GM23248 (cell line): ENCODE measurements around the gene TMEM187.

Experiments
- EZH2 ChIP-seq: fragments of 200-600 bp; sonication (generic); IDR thresholded peaks from 2 replicates; pipeline ENCODE4 v1.6.1; 2018; ENCODE audit warnings: antibody characterized with exemption, mild to moderate bottlenecking; ENCODE audit not compliant: insufficient read depth, poor library complexity, severe bottlenecking
- EZH2phosphoT487 ChIP-seq: fragments of 200-600 bp; sonication (generic); IDR thresholded peaks from 2 replicates; pipeline ENCODE4 v1.6.1; 2018; ENCODE audit warnings: antibody characterized with exemption, moderate library complexity, mild to moderate bottlenecking, low read depth; ENCODE audit not compliant: insufficient read depth

DNA sequence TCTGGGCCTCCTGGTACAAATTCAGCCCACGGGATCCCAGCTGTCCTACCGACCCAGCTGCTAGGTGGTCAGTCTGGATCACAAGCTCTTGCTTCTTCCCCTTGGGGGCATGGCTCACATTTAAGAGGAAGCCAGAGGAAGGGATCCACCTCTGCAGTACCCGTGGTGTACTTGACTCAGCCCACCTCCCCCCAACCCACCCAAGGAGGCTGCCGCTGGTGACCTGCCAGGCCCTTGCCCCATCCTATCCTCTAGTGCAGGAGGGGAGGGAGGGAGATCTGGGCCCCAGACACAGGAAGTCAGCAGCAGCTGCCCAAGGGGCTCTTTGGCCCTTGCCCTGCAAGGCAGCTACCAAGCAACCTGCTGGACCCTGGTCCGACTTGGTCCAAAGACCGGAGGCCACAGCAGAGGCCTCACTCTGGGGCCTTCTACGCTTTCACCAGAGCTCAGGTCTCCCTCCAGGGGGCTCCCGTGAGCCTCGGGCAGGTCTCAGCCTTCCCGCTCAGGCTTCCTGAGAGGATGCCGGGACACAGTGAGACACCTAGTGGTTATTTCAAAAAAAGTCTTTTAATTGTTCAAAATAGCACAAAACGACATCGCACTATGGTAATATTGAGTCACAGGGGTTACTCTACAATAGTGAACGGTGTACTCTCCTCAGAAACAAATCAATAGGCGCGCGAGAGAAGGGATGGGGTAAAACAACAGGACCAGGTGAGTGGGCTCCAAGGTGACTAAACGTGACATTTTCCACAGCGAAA is 25.4 kb upstream of the TMEM187 start:
- TF ChIP-seq EZH2 (no peak), EZH2phosphoT487 (no peak)
